Lower leg skin (tissue), 4 donors: Measurements from ENCODE around the gene SNCB. TPM values are rescaled to one million over a fixed set of nuclear protein-coding genes. Genes with fewer than 3 reads are reported as not detected.

Experiments
- DNase-seq, 2 donors: peaks; one replicate each; pipeline ENCODE4 v3.0.0-alpha.2; 2019; ENCODE audit warnings: low spot score in 2 of 2
- H3K4me3 ChIP-seq: fragments of 200-600 bp; sonication (generic); 2 replicates; pipeline ENCODE4 v1.5.1; 2017; ENCODE audit warnings: mild to moderate bottlenecking, low read depth; ENCODE audit not compliant: poor library complexity, severe bottlenecking
- CTCF ChIP-seq, 3 donors: fragments of 450-650 bp; IDR thresholded peaks; one replicate each; pipeline ENCODE4 v1.5.1; 2016; ENCODE audit warnings: antibody characterized with exemption in 3 of 3, mild to moderate bottlenecking in 3 of 3, moderate library complexity in 2 of 3
- POLR2A ChIP-seq, 2 donors: fragments of 450-650 bp; IDR thresholded peaks; one replicate each; pipeline ENCODE4 v1.6.1; 2016 to 2017; ENCODE audit warnings: antibody characterized with exemption in 2 of 2, mild to moderate bottlenecking in 1 of 2, moderate library complexity in 1 of 2
- WGBS, 2 donors: methylation state at CpG; one replicate each; pipeline ENCODE4 v1.1.5; 2018; 5-methylcytosine and 5-hydroxymethylcytosine counted together
- intact Hi-C: fragments of 100-400 bp; cut with DNase I; formaldehyde crosslinking; loops from one replicate; pipeline ENCODE4 v1.15.0; 2023; ENCODE audit warnings: low total_unique reads
- total RNA-seq, 4 donors: library from RNA; depleted of rRNA; stranded (reverse); fragments of >200 nt; gene quantifications; one replicate each; pipeline ENCODE4 v1.1.0, GENCODE V29; 2016

The SNCB gene
- total RNA-seq, 4 donors from 2014 or later = not detected

DNA sequence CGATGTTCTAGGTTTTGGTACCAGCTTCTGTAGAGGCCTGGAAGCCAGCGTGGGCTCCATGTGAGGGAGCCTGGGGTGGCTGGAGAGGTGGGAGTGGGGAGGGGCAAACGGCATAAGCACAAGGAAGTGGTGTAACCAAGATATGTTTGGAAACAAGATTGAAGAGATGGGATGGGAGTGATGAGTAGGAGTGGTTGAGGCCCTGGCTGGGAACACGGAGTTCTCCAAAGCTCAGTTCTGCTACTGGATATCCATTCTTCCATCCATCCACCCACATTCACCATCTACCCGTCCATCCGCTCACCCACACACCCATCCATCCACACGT lies 29.1 kb upstream of the SNCB start:
- DNase-seq = no peak
- TF ChIP-seq POLR2A (IDR thresholded peaks at IDR 0.05) = no peak
- no peak for TF ChIP-seq CTCF (IDR thresholded peaks at IDR 0.05)
- WGBS, 2 donors = 74 to 79% methylated on average over 7 of the region's 7 CpGs
- no peak overlapping the region for H3K4me3 ChIP-seq
- intact Hi-C loops = no loop called here

DNA sequence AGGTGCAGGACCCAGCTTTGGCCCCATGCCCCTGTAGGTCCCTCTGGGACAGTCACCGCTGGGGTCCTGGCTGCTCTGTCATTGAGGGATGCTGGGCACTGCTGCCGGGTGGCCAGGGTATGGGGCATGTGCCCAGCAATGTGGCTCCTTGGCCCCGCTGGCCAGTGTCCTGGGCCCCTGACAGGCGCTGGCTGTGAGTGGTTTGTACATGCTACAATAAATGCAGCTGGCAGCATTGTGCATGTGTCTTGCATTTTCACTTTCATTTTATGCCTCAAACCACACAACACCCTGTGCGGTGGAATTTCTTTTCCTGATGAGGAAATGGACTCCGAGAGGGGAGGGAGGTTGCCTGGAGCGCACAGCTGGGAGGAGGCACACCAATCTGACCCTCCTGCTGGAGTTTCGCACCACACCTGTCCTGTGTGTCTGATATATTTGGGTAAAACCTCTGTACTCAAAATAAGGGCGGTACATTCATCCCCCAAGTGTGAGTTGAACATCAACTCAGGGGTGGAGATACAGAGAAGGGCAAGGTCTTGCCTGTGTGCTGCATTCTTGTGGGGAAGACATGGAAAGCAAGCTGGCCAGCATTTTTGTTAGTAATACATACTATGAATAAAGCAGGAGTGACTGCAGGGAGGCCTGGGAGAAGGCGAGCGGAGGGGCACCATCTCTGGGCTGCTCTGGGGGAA lies 28.6 kb upstream of the SNCB start:
- TF ChIP-seq POLR2A (IDR thresholded peaks at IDR 0.05) = no peak
- TF ChIP-seq CTCF (IDR thresholded peaks at IDR 0.05) = no peak
- intact Hi-C loops = no loop called here
- no peak for DNase-seq
- 66 to 70% methylated on average over 11 of the region's 11 CpGs for WGBS, 2 donors
- H3K4me3 ChIP-seq = no peak overlapping the region

DNA sequence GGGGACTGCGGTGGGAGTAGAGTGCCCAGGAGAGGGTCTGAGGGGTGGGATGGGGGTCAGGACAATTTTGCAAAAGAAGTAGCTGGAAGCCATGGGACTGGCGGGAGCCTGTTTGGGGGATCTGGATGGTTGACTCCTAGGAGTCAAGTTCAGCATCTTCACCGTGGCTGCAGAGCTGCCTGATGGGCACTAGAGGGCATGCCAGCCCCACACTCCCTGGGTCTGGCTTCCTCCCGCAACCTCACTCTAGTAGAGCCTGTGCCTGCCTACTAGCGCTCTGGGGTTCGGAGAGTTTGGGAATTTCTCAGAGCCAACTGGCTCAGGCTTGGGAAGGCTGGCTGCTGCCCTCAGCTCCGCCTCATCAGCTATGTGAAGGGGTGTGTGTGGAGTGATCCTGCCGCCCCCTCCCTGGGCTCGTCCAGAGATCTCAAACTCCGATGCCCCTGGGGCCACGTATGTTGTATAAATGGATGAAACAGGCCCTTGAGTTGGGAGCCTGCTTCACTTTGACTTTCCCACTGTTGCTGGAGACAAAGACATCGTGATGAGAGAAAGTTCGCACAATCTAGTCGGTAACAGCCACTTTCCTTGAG lies 27.8 kb upstream of the SNCB start:
- intact Hi-C loops = no loop called here
- peak; percentile 55 to 92 for DNase-seq

DNA sequence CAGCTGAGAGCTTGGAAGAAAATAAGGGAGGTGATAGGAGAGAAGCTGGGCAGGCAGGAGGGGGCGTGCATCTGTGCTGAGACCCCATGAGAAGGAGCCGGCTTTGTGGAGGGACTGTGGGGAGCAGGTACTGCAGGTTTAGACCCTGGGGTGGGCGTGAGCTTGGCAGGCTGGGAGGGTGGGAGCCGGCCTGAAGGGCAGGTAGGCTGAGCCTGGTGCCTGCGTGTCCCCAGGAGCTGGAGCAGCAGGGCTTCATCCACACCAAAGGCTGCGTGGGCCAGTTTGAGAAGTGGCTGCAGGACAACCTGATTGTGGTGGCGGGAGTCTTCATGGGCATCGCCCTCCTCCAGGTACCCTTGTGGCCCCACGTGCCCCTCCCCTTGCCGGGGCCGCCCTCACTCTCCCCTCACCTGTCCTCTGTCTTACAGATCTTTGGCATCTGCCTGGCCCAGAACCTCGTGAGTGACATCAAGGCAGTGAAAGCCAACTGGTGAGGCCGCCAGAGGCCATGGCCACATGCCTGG lies 26.2 kb upstream of the SNCB start:
- no peak for DNase-seq
- H3K4me3 ChIP-seq = no peak overlapping the region
- TF ChIP-seq POLR2A (IDR thresholded peaks at IDR 0.05) = no peak
- intact Hi-C loops = no loop called here
- 88 to 91% methylated on average over 5 to 13 of the region's 13 CpGs for WGBS, 2 donors

More for the DNA sequence above, 27.8 kb upstream of the SNCB start:
- TF ChIP-seq POLR2A (IDR thresholded peaks at IDR 0.05) (no peak), CTCF (IDR thresholded peaks at IDR 0.05) (no peak)
- WGBS, 2 donors = 38 to 45% methylated on average over 14 of the region's 14 CpGs
- no peak overlapping the region for H3K4me3 ChIP-seq

DNA sequence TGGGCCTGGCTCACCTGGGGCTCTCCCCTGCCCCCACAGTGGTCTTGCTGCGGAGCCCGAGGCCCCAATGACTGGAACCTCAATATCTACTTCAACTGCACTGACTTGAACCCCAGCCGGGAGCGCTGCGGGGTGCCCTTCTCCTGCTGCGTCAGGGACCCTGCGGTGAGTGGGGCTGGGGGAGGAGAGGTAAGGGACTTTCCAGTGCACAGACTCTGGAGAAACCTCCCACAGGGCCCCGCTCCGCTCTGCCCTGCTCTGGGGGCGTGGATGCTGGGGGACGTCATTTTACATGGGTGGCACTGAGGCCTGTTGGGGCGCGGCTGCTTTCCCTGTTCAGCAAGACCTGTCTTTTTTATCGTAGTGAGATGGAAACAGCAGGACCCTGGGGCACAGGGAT lies 24.5 kb upstream of the SNCB start:
- DNase-seq = no peak
- H3K4me3 ChIP-seq = no peak overlapping the region
- 80 to 88% methylated on average over 14 of the region's 14 CpGs for WGBS, 2 donors
- intact Hi-C loops = no loop called here
- no peak for TF ChIP-seq CTCF (IDR thresholded peaks at IDR 0.05)
- TF ChIP-seq POLR2A (IDR thresholded peaks at IDR 0.05) = no peak

DNA sequence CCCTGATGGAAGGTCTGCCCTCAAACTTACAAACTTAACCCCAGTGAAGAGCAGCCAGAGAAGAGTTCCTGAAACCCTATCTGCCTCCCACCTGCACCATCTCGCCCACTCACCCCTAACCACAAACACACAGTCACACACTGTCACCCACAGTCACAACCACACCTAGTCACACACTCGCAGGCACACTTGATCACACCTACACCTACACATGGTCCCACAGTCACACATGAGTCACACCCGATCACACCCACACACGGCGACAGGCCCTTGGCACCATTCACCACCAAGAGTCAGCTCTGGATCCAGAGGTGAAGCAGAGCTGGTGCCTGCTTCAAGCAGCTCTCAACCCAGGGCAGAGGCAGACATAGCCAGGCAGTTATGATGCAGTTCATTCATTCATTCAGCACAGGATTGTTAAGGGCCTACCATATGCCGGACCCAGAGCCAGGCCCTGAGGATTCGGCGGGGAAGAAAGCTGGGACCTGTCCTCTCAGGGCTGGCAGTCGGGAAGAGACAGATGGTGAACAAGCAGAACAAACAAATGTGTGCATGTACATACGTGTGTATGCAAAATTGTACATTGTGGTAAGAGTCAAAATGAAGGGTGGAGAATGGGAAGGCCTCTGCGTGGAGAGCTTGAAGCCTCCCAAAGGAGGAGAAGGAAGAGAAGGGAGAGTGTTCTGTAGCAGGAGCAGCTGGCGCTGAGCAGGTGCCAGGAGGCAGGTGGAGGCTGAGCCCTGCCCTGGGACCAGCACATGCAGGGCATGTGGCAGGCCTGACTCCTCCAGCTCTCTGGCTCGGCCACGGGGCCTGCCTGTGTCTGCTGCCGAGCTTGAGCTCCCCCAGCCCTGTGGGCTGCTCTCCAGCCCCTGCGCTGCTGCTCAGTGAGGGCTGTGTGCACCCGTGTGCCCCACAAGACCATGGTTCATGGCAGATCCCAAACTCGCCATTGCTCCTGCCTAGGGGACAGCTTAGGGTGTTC lies 23.4 kb upstream of the SNCB start:
- WGBS, 2 donors = 54 to 63% methylated on average over 15 to 18 of the region's 18 CpGs
- intact Hi-C loops = no loop called here
- no peak for TF ChIP-seq POLR2A (IDR thresholded peaks at IDR 0.05)
- DNase-seq = no peak
- H3K4me3 ChIP-seq = no peak overlapping the region
